ENCODE data around the gene SLAMF7. TPM values are rescaled to one million over a fixed set of nuclear protein-coding genes. Genes with fewer than 3 reads are reported as not detected.

SLAMF7 gene
- total RNA-seq (2022; extraction: Qiagen RNA extraction): 0.99 to 2.1 TPM (median 1.8 TPM) in 5 replicates

GRCh38 chr1:160739098-160739511 is at the start of gene SLAMF7:
Gene SLAMF7 (plus strand): TSS chr1:160739247. CDS start chr1:160739302, 55 bp downstream.

GRCh38 chr1:160711602-160712311 is 27.3 kb upstream of the SLAMF7 start, which contains the start of gene CD48:
Gene CD48 (minus strand): TSS chr1:160711822. CDS start chr1:160711763, 59 bp downstream.

GRCh38 chr1:160795951-160796383 is 56.9 kb downstream of the SLAMF7 start, which contains the start of gene LY9:
Gene LY9 (plus strand): TSS chr1:160796174. CDS start chr1:160796188, 14 bp downstream.

Other genes with a start within 250 kb of the SLAMF7 start
- not detected in 5 replicates for gene SLAMF6, start 216.0 kb upstream of the SLAMF7 start, total RNA-seq (2022; extraction: Qiagen RNA extraction)
- gene CD84, start 159.8 kb upstream of the SLAMF7 start, total RNA-seq (2022; extraction: Qiagen RNA extraction): not detected in 5 replicates
- not detected in 5 replicates for gene SLAMF1, start 92.2 kb upstream of the SLAMF7 start, total RNA-seq (2022; extraction: Qiagen RNA extraction)
- not detected in 5 replicates for gene CD48, start 27.4 kb upstream of the SLAMF7 start, total RNA-seq (2022; extraction: Qiagen RNA extraction)
- gene LY9, start 56.9 kb downstream of the SLAMF7 start, total RNA-seq (2022; extraction: Qiagen RNA extraction): 0.07 to 0.17 TPM (median 0.11 TPM) in 5 replicates
- not detected in 5 replicates for gene CD244, start 123.6 kb downstream of the SLAMF7 start, total RNA-seq (2022; extraction: Qiagen RNA extraction)
- not detected in 5 replicates for gene ITLN1, start 145.9 kb downstream of the SLAMF7 start, total RNA-seq (2022; extraction: Qiagen RNA extraction)
- 0.78 to 1.2 TPM (median 0.96 TPM) in 5 replicates for gene ITLN2, start 215.6 kb downstream of the SLAMF7 start, total RNA-seq (2022; extraction: Qiagen RNA extraction)